ENCODE data around the gene KNSTRN.

The KNSTRN gene

DNA sequence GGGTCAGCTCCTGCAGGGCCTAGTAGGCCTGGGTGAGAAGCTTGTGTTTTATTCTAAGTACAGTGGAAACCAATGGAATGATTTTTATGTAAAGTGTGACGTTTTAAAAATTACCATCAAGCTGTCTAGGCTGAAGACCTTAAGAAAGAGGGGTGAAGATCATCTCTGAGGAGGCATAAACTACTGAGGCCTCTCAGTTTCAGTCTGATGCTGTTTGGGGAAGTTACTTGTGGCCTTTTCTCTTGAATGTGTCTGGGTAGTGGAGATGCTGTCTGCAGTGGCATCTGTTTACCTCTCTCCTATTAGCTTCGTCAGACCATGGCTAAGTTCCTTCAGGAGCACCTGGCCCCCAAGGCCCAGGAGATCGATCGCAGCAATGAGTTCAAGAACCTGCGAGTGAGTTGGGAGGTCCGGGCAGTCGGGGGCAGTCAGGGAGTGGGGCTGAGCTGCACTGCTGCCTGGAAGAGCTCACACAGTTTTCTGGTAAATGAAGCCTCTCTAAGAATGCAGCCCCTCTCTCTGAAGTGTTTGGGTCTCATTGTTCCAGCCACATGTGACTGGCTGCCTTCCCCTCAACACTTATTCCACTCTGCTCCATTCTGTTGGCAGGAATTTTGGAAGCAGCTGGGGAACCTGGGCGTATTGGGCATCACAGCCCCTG lies 24.9 kb downstream of the KNSTRN start:
- TF ChIP-seq CTCF (conservative IDR thresholded peaks at IDR 0.05; ENCODE audit: low read depth): no peak
- H3K27ac ChIP-seq: peak overlapping the region; percentile 83
- ChIA-PET POLR2A (ENCODE audit: low non-redundant PET) (no interaction called here), CTCF (interaction anchor here (0.6 to 0.7 kb wide), 2 partner anchors 22 to 56 kb away, joined by 3 read pairs; no protein-coding TSS in a partner anchor)
- DNase-seq (ENCODE audit: low spot score): no peak

DNA sequence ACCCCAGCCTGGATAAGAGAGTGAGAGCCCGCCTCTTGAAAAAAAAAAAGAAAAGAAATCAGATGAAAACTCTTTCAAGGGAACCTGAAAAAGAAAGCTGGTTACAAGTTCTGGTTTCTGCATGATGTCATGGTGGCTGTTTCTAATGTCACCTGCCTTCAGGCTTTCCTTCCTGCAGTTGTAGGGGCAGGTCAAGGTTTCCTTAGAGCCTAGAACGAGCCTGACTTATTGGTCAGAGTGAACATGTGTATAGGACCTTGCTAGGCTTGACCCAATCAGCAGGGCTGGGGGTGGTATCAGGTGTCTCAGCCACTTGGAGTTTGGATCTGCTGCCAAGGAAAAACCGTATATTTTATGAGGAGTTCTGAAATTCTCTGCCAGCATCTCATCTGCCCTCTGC lies 26.8 kb downstream of the KNSTRN start:
- CTCF ChIA-PET: interaction anchor here (0.6 to 0.7 kb wide), 2 partner anchors 12 to 37 kb away, joined by 3 read pairs; no protein-coding TSS in a partner anchor
- TF ChIP-seq CTCF (conservative IDR thresholded peaks at IDR 0.05; ENCODE audit: low read depth): no peak
- POLR2A ChIA-PET (ENCODE audit: low non-redundant PET): no interaction called here
- H3K27ac ChIP-seq: no peak overlapping the region
- DNase-seq (ENCODE audit: low spot score): no peak

GRCh38 chr15:40410476-40410875 lies 28.0 kb downstream of the KNSTRN start:
- H3K27ac ChIP-seq: no peak overlapping the region
- ChIA-PET POLR2A (ENCODE audit: low non-redundant PET) (no interaction called here), CTCF (interaction anchor here (0.6 to 1.0 kb wide), 2 partner anchors 131 to 166 kb away, joined by 3 to 4 read pairs; no protein-coding TSS in a partner anchor)
- DNase-seq (ENCODE audit: low spot score): no peak
- TF ChIP-seq CTCF (conservative IDR thresholded peaks at IDR 0.05; ENCODE audit: low read depth): no peak

DNA sequence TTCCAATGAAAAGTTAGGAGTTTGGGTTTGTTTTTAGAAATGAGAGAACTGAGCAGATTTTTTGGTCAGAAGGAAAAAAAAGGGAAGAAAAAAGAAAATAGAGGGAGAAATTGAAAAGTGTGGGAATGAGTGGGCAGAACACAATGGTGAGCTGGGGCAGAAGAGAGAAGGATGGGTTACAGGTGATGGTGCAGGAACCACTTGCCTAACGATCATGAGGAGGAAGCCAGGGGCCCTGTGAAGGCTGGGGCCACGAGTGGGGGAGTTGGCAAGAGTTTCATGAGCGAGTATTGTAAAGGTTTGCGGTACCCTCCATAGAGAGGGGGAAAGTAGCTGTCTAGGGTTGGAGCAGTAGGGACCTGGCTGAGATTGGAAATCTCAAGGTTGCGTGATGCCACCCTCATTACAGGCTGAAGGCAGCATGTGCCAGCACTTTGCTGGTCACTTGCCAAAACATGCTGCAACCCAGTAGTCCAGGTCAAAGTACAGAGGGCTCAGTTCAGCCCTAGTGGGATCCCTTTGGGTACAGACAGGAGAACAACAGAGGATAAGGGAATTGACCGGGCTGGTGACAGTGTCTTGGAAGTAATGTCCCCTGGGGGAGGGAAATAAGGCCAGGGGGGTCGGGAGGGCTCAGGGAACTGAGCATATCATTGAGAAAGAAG lies 29.7 kb downstream of the KNSTRN start:
- H3K27ac ChIP-seq: peak overlapping the region; percentile 2; the same call in 1 of the 2 replicates

GRCh38 chr15:40413036-40413435 lies 30.5 kb downstream of the KNSTRN start:
- POLR2A ChIA-PET (ENCODE audit: low non-redundant PET): no interaction called here
- no peak for DNase-seq (ENCODE audit: low spot score)
- 0 out of 2 replicates have a peak overlapping the region, but pooled peaks have one; percentile 2 for H3K27ac ChIP-seq
- CTCF ChIA-PET: interaction anchor here (0.6 kb wide), 1 partner anchor 9 kb away, joined by 3 read pairs; no protein-coding TSS in a partner anchor
- TF ChIP-seq CTCF (conservative IDR thresholded peaks at IDR 0.05; ENCODE audit: low read depth): no peak

More for the DNA sequence above, 29.7 kb downstream of the KNSTRN start:
- no peak for DNase-seq (ENCODE audit: low spot score)
- no peak for TF ChIP-seq CTCF (conservative IDR thresholded peaks at IDR 0.05; ENCODE audit: low read depth)
- ChIA-PET POLR2A (ENCODE audit: low non-redundant PET) (no interaction called here), CTCF (interaction anchor here (0.5 to 0.6 kb wide), 2 partner anchors 10 to 436 kb away, joined by 3 read pairs; no protein-coding TSS in a partner anchor)

DNA sequence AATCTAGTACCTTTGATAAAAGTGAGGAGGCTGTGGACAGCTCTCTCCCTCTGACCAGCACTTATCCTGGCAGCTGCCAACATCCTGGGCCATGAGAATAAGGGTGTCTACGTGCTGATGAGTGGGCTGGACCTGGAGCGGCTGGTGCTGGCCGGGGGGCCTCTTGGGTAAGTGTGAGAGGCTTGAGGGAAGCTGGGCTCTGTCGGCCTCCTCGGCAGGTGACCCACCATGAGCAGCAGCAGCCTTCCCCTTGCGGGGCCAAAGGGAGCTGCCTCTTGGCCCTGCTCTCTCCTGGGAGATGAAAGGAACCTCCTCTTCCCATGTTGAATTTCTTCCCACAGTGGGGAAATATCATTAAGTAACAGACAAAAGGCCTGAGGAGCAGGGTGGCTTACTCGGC lies 32.3 kb downstream of the KNSTRN start:
- CTCF ChIA-PET: interaction anchor here (0.6 to 1.6 kb wide), 3 partner anchors 57 to 93 kb away, joined by 3 read pairs; no protein-coding TSS in a partner anchor
- POLR2A ChIA-PET (ENCODE audit: low non-redundant PET): no interaction called here
- TF ChIP-seq CTCF (conservative IDR thresholded peaks at IDR 0.05; ENCODE audit: low read depth): no peak

More for the DNA sequence above, 32.3 kb downstream of the KNSTRN start:
- H3K27ac ChIP-seq: peak overlapping the region; percentile 36
- DNase-seq (ENCODE audit: low spot score): no peak

Measured in RWPE1 (cell line).